GM21619 (cell line): ENCODE results near the gene TACC2.

Experiments
- ATAC-seq: cut with Tn5 transposase; IDR thresholded peaks from one replicate; pipeline ENCODE4 v1.9.1; 2021; ENCODE audit not compliant: unreplicated experiment

The TACC2 gene

GRCh38 chr10:122164023-122164601, 175.1 kb downstream of the TACC2 start:
- ATAC-seq: no peak

- no peak for ATAC-seq
These were observed 176.0 kb downstream of the TACC2 start for GRCh38 chr10:122164815-122165483.

GRCh38 chr10:122165484-122166276, 176.7 kb downstream of the TACC2 start:
- ATAC-seq: no peak

GRCh38 chr10:122168101-122168500, 179.1 kb downstream of the TACC2 start:
- no peak for ATAC-seq

- ATAC-seq: no peak
These were observed 179.8 kb downstream of the TACC2 start for GRCh38 chr10:122168598-122169394.

GRCh38 chr10:122170802-122171201, 181.8 kb downstream of the TACC2 start:
- ATAC-seq: no peak

GRCh38 chr10:122171302-122172075, 182.5 kb downstream of the TACC2 start:
- no peak for ATAC-seq

GRCh38 chr10:122172361-122173008, 183.5 kb downstream of the TACC2 start:
- ATAC-seq: no peak

- no peak for ATAC-seq
These were observed 184.4 kb downstream of the TACC2 start for GRCh38 chr10:122173337-122173736.

- no peak for ATAC-seq
These were observed 184.9 kb downstream of the TACC2 start for GRCh38 chr10:122173766-122174435.

- ATAC-seq: no peak
These were observed 187.6 kb downstream of the TACC2 start for GRCh38 chr10:122176232-122177213.

GRCh38 chr10:122178655-122179054, 189.7 kb downstream of the TACC2 start:
- ATAC-seq: no peak

GRCh38 chr10:122181041-122181732, 192.2 kb downstream of the TACC2 start:
- ATAC-seq: no peak

GRCh38 chr10:122181876-122182275, 192.9 kb downstream of the TACC2 start:
- no peak for ATAC-seq

GRCh38 chr10:122182308-122182707, 193.3 kb downstream of the TACC2 start:
- ATAC-seq: no peak

GRCh38 chr10:122184254-122184653, 195.3 kb downstream of the TACC2 start:
- ATAC-seq: no peak

GRCh38 chr10:122185643-122186042, 196.7 kb downstream of the TACC2 start:
- ATAC-seq: no peak
